GM12878 (cell line): ENCODE measurements around the gene RAB3C. TPM values are rescaled to one million over a fixed set of nuclear protein-coding genes. Genes with fewer than 3 reads are reported as not detected.

ENCODE experiments used
- CBX5 ChIP-seq: sonication (generic); IDR thresholded peaks from 2 replicates; pipeline ENCODE4 v1.6.1; 2016; ENCODE audit warnings: low read depth, moderate library complexity, mild to moderate bottlenecking, inconsistent platforms
- CHD1 ChIP-seq: IDR thresholded peaks from 2 replicates; pipeline ENCODE4 v1.6.1; 2012; ENCODE audit warnings: low read depth, low read length, improper control_type of control experiment
- CREB1 ChIP-seq: IDR thresholded peaks from 2 replicates; pipeline ENCODE4 v1.6.1; 2012; ENCODE audit warnings: low read depth, mild to moderate bottlenecking, inconsistent platforms
- CREM ChIP-seq: IDR thresholded peaks from 2 replicates; pipeline ENCODE4 v1.6.1; 2014; ENCODE audit warnings: antibody characterized with exemption, low read depth
- EGR1 ChIP-seq, 2 experiments: IDR thresholded peaks; 1 replicate in 1 of 2; 2 replicates in 1 of 2; pipeline ENCODE4 v1.6.1; 2011 to 2012; ENCODE audit warnings: low read depth in 2 of 2, low read length in 2 of 2, borderline replicate concordance in 1 of 2, mild to moderate bottlenecking in 1 of 2, moderate library complexity in 1 of 2
- ETV6 ChIP-seq, 2 experiments: fragments of 450-650 bp in 1 of 2; IDR thresholded peaks in 1 of 2; conservative IDR thresholded peaks in 1 of 2; 2 replicates each; pipeline ENCODE4 v1.6.1; 2014; ENCODE audit warnings: antibody characterized with exemption in 1 of 2, borderline replicate concordance in 1 of 2, low read depth in 1 of 2, mild to moderate bottlenecking in 1 of 2, moderate library complexity in 1 of 2
- HCFC1 ChIP-seq: fragments of 150-350 bp; IDR thresholded peaks from 2 replicates; pipeline ENCODE4 v1.6.1; 2014; ENCODE audit warnings: low read length
- RBBP5 ChIP-seq: fragments of 200-600 bp; sonication (generic); conservative IDR thresholded peaks from 2 replicates; pipeline ENCODE4 v1.6.1; 2016
- SREBF1 ChIP-seq: IDR thresholded peaks from 2 replicates; pipeline ENCODE4 v1.6.1; 2012; ENCODE audit warnings: mild to moderate bottlenecking, low read length
- STAT1 ChIP-seq: fragments of 450-650 bp; conservative IDR thresholded peaks from 2 replicates; pipeline ENCODE4 v1.6.1; 2014; ENCODE audit warnings: antibody characterized with exemption, mild to moderate bottlenecking
- TAF1 ChIP-seq: IDR thresholded peaks from 2 replicates; pipeline ENCODE4 v1.6.1; 2011; ENCODE audit warnings: mild to moderate bottlenecking, low read depth, low read length, borderline replicate concordance
- TBL1XR1 ChIP-seq: IDR thresholded peaks from 2 replicates; pipeline ENCODE4 v1.6.1; 2012; ENCODE audit warnings: low read depth, low read length, improper control_type of control experiment
- TCF12 ChIP-seq: IDR thresholded peaks from 2 replicates; pipeline ENCODE4 v1.6.1; 2011; ENCODE audit warnings: low read depth, mild to moderate bottlenecking, low read length
- ZBED1 ChIP-seq: IDR thresholded peaks from 2 replicates; pipeline ENCODE4 v1.6.1; 2016; ENCODE audit warnings: borderline replicate concordance
- polyA plus RNA-seq, 11 experiments: library from polyadenylated mRNA; depleted of rRNA in 4 of 11; unstranded in 6 of 11; stranded (reverse) in 5 of 11; fragments of >200 nt; fragmentation: Nextera tagmentation in 4 of 11; fragmentation: Illumina TruSeq in 1 of 11; extraction: Ambion mirVana in 4 of 11; extraction: Trizol in 1 of 11; gene quantifications; 1 replicate in 1 of 11; 2 replicates in 10 of 11; pipeline versions ENCODE4 v1.2.1 to v1.2.3, GENCODE V29; 2011 to 2016; ENCODE audit warnings: inconsistent platforms in 2 of 11, missing spikeins in 2 of 11, low read depth in 1 of 11
- total RNA-seq, 4 experiments: library from RNA; depleted of rRNA in 3 of 4; stranded (reverse); fragments of >200 nt in 3 of 4; fragmentation: Illumina TruSeq in 1 of 4; extraction: Trizol in 1 of 4; gene quantifications; 2 replicates each; pipeline versions ENCODE4 v1.2.1 to v1.2.3, GENCODE V29; 2013 to 2021
- TF ChIP-seq, protein P1 (sequence below): fragments of 450-650 bp; IDR thresholded peaks from 2 replicates; pipeline ENCODE4 v1.6.1; 2017; ENCODE audit warnings: antibody characterized with exemption, mild to moderate bottlenecking, moderate library complexity
- TF ChIP-seq, protein P2 (sequence below): IDR thresholded peaks from 2 replicates; pipeline ENCODE4 v1.6.1; 2011; ENCODE audit warnings: mild to moderate bottlenecking, low read depth, low read length, moderate library complexity; ENCODE audit not compliant: insufficient replicate concordance
- TF ChIP-seq, protein P3 (sequence below): fragments of 450-650 bp; IDR thresholded peaks from 2 replicates; pipeline ENCODE4 v1.6.1; 2018; ENCODE audit warnings: borderline replicate concordance, mild to moderate bottlenecking; ENCODE audit not compliant: partially characterized antibody
- TF ChIP-seq, protein P4 (sequence below): IDR thresholded peaks from 2 replicates; pipeline ENCODE4 v1.6.1; 2012; ENCODE audit warnings: low read length, inconsistent platforms
- TF ChIP-seq, protein P5 (sequence below): fragments of 450-650 bp; IDR thresholded peaks from 2 replicates; pipeline ENCODE4 v1.6.1; 2016; ENCODE audit warnings: mild to moderate bottlenecking

The RAB3C gene
- total and polyA plus RNA-seq, 10 of the 15 experiments (the other 5 are each of a cell fraction or from before 2014, with no cell fraction given) = not detected

DNA sequence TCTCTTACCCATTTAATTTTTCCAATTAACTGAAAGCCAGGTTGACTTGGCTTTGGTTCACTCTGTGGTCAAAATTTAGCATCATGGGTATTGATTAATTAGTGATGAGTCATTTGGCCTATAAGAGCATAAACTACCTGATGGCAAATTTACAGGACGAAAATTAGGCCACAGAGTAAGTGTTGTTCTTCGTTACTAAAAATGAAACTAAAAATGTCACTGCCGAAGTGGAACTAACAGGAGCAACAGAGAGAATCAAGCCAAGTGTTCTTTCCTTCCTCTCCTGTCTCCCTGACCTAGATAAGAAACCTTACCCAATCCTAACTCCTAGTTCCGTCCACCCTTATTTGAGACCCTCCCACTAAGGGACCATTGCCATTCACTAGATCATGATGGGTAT is 176.9 kb downstream of the RAB3C start (continued):
- TF ChIP-seq, protein P1, sequence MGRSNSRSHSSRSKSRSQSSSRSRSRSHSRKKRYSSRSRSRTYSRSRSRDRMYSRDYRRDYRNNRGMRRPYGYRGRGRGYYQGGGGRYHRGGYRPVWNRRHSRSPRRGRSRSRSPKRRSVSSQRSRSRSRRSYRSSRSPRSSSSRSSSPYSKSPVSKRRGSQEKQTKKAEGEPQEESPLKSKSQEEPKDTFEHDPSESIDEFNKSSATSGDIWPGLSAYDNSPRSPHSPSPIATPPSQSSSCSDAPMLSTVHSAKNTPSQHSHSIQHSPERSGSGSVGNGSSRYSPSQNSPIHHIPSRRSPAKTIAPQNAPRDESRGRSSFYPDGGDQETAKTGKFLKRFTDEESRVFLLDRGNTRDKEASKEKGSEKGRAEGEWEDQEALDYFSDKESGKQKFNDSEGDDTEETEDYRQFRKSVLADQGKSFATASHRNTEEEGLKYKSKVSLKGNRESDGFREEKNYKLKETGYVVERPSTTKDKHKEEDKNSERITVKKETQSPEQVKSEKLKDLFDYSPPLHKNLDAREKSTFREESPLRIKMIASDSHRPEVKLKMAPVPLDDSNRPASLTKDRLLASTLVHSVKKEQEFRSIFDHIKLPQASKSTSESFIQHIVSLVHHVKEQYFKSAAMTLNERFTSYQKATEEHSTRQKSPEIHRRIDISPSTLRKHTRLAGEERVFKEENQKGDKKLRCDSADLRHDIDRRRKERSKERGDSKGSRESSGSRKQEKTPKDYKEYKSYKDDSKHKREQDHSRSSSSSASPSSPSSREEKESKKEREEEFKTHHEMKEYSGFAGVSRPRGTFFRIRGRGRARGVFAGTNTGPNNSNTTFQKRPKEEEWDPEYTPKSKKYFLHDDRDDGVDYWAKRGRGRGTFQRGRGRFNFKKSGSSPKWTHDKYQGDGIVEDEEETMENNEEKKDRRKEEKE = no peak
- TF ChIP-seq SREBF1 (no peak), ETV6 (conservative IDR thresholded peaks at IDR 0.05 in 1 of 2, IDR thresholded peaks at IDR 0.05 in 1 of 2; ENCODE audit: borderline replicate concordance in 1 of 2, low read depth in 1 of 2) (no peak), CBX5 (no peak), CREM (no peak), CHD1 (no peak), EGR1 (IDR thresholded peaks at IDR 0.05; ENCODE audit: borderline replicate concordance in 1 of 2, low read depth in 2 of 2, low read length in 2 of 2) (no peak), TBL1XR1 (no peak), CREB1 (no peak), STAT1 (no peak), HCFC1 (no peak), TCF12 (no peak), ZBED1 (no peak), RBBP5 (no peak), TAF1 (no peak)
- TF ChIP-seq, protein P2, sequence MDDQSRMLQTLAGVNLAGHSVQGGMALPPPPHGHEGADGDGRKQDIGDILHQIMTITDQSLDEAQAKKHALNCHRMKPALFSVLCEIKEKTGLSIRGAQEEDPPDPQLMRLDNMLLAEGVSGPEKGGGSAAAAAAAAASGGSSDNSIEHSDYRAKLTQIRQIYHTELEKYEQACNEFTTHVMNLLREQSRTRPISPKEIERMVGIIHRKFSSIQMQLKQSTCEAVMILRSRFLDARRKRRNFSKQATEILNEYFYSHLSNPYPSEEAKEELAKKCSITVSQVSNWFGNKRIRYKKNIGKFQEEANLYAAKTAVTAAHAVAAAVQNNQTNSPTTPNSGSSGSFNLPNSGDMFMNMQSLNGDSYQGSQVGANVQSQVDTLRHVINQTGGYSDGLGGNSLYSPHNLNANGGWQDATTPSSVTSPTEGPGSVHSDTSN = no peak
- TF ChIP-seq, protein P3, sequence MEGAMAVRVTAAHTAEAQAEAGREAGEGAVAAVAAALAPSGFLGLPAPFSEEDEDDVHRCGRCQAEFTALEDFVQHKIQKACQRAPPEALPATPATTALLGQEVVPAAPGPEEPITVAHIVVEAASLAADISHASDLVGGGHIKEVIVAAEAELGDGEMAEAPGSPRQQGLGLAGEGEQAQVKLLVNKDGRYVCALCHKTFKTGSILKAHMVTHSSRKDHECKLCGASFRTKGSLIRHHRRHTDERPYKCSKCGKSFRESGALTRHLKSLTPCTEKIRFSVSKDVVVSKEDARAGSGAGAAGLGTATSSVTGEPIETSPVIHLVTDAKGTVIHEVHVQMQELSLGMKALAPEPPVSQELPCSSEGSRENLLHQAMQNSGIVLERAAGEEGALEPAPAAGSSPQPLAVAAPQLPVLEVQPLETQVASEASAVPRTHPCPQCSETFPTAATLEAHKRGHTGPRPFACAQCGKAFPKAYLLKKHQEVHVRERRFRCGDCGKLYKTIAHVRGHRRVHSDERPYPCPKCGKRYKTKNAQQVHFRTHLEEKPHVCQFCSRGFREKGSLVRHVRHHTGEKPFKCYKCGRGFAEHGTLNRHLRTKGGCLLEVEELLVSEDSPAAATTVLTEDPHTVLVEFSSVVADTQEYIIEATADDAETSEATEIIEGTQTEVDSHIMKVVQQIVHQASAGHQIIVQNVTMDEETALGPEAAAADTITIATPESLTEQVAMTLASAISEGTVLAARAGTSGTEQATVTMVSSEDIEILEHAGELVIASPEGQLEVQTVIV = no peak
- TF ChIP-seq, protein P4, sequence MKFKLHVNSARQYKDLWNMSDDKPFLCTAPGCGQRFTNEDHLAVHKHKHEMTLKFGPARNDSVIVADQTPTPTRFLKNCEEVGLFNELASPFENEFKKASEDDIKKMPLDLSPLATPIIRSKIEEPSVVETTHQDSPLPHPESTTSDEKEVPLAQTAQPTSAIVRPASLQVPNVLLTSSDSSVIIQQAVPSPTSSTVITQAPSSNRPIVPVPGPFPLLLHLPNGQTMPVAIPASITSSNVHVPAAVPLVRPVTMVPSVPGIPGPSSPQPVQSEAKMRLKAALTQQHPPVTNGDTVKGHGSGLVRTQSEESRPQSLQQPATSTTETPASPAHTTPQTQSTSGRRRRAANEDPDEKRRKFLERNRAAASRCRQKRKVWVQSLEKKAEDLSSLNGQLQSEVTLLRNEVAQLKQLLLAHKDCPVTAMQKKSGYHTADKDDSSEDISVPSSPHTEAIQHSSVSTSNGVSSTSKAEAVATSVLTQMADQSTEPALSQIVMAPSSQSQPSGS = no peak
- TF ChIP-seq, protein P5, sequence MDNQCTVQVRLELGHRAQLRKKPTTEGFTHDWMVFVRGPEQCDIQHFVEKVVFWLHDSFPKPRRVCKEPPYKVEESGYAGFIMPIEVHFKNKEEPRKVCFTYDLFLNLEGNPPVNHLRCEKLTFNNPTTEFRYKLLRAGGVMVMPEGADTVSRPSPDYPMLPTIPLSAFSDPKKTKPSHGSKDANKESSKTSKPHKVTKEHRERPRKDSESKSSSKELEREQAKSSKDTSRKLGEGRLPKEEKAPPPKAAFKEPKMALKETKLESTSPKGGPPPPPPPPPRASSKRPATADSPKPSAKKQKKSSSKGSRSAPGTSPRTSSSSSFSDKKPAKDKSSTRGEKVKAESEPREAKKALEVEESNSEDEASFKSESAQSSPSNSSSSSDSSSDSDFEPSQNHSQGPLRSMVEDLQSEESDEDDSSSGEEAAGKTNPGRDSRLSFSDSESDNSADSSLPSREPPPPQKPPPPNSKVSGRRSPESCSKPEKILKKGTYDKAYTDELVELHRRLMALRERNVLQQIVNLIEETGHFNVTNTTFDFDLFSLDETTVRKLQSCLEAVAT = 0 out of 2 replicates have a peak, but pooled peaks have one; percentile 16
